ENCODE measurements around the gene THADA.

GRCh38 chr2:43593254-43593653 is 2.6 kb downstream of the THADA start:
- TF ChIP-seq CTCF (IDR thresholded peaks at IDR 0.05) (no peak), POLR2A (IDR thresholded peaks at IDR 0.05) (no peak)

Measured in suprapubic skin (tissue), 3 donors.